Hepatocyte (in vitro differentiated cells): ENCODE results near the gene LGR4.

Experiments used
- CTCF ChIP-seq: fragments of 200-600 bp; sonication (generic); IDR thresholded peaks from 2 replicates; pipeline ENCODE4 v1.5.1; 2016; ENCODE audit warnings: antibody characterized with exemption, mild to moderate bottlenecking; ENCODE audit not compliant: poor library complexity
- EZH2 ChIP-seq: fragments of 200-600 bp; sonication (generic); IDR thresholded peaks from 2 replicates; pipeline ENCODE4 v1.6.1; 2016; ENCODE audit warnings: antibody characterized with exemption, mild to moderate bottlenecking, borderline replicate concordance
- EZH2phosphoT487 ChIP-seq: fragments of 200-600 bp; sonication (generic); IDR thresholded peaks from one replicate; pipeline ENCODE4 v1.6.1; 2018; ENCODE audit warnings: antibody characterized with exemption, mild to moderate bottlenecking, low read depth, moderate library complexity; ENCODE audit not compliant: unreplicated experiment, severe bottlenecking

- TF ChIP-seq EZH2phosphoT487, result no peak
- no peak for TF ChIP-seq EZH2
- no peak for TF ChIP-seq CTCF
Measured at GRCh38 chr11:27471589-27472397, 797 bp downstream of the LGR4 start.
